HepG2 (cell line): ENCODE results near the gene TMEFF2. TPM values are rescaled to one million over a fixed set of nuclear protein-coding genes. Genes with fewer than 3 reads are reported as not detected.

ENCODE experiments used
- ATAC-seq: fragments of 200-7000 bp; cut with Tn5 transposase; 3 replicates; pipeline ENCODE4 v1.9.1; 2020; ENCODE audit warnings: mild to moderate bottlenecking, moderate library complexity
- BruUV-seq: library from RNA; stranded (reverse); fragments of 400-500 nt; replicated peaks from 2 replicates; lab custom pipeline; 2021; lab: Mats Ljungman, UMichigan
- CTCF ChIA-PET: fragments of 300-600 bp; formaldehyde crosslinking; extraction: SDS; loops from one replicate; lab custom pipeline; 2021; ENCODE audit warnings: low total read pairs, inconsistent platforms, low intra/inter-chr PET ratio; lab: Yijun Ruan, JAX
- POLR2A ChIA-PET: fragments of 350-600 bp; sonication (Branson Sonifier 250); formaldehyde crosslinking; loops from one replicate; lab custom pipeline; 2020; ENCODE audit warnings: antibody characterized with exemption, inconsistent platforms; lab: Yijun Ruan, JAX
- DNase-seq: peaks from one replicate; pipeline ENCODE4 v3.0.0-alpha.2; 2015; ENCODE audit warnings: low spot score
- FAIRE-seq: peaks from 3 replicates; lab custom pipeline; 2011; peaks lifted over from hg19 to GRCh38; lab: Jason Lieb, UNC
- H2AFZ ChIP-seq: one replicate; pipeline ENCODE4 v1.6.1; 2011; ENCODE audit warnings: low read length, inconsistent platforms
- H3K27ac ChIP-seq: fragments of 300-600 bp; 3 replicates; pipeline ENCODE4 v1.8.0; 2011; ENCODE audit warnings: mixed run types, mild to moderate bottlenecking, mixed read lengths, low read length, inconsistent platforms; ENCODE audit not compliant: insufficient read depth; ENCODE audit errors: extremely low read length
- H3K27me3 ChIP-seq, 2 experiments: fragments of 200-600 bp in 1 of 2; 2 replicates in 1 of 2; 3 replicates in 1 of 2; pipeline versions ENCODE4 v1.6.0 to v1.8.0; 2011; ENCODE audit warnings: low read length in 2 of 2, mild to moderate bottlenecking in 2 of 2, moderate library complexity in 2 of 2, inconsistent platforms in 1 of 2; ENCODE audit not compliant: insufficient read depth in 2 of 2, control insufficient read depth in 1 of 2
- H3K36me3 ChIP-seq, 2 experiments: fragments of 200-600 bp in 1 of 2; replicated peaks in 1 of 2; 2 replicates in 1 of 2; 3 replicates in 1 of 2; pipeline versions ENCODE4 v1.5.1 to v1.8.0; 2011; ENCODE audit warnings: low read length in 2 of 2, inconsistent platforms in 1 of 2; ENCODE audit not compliant: insufficient read depth in 2 of 2, control insufficient read depth in 1 of 2
- H3K4me1 ChIP-seq: 2 replicates; pipeline ENCODE4 v1.5.1; 2012; ENCODE audit warnings: low read length, inconsistent platforms; ENCODE audit not compliant: insufficient read depth
- H3K4me2 ChIP-seq: 2 replicates; pipeline ENCODE4 v1.6.0; 2011; ENCODE audit warnings: low read depth, low read length, inconsistent platforms
- H3K4me3 ChIP-seq, 3 experiments: fragments of 200-600 bp in 1 of 3; sonication (generic), shearing (Covaris generic) in 1 of 3; replicated peaks in 1 of 3; 2 replicates each; pipeline ENCODE4 v1.5.1; 2011 to 2016; ENCODE audit warnings: low read length in 3 of 3, inconsistent platforms in 2 of 3, low read depth in 2 of 3, mild to moderate bottlenecking in 2 of 3, control low read depth in 1 of 3, mixed read lengths in 1 of 3; ENCODE audit not compliant: insufficient read depth in 1 of 3
- H3K79me2 ChIP-seq: one replicate; pipeline ENCODE4 v1.6.1; 2011; ENCODE audit warnings: low read length, inconsistent platforms; ENCODE audit not compliant: insufficient read depth
- H3K9ac ChIP-seq: 2 replicates; pipeline ENCODE4 v1.6.0; 2011; ENCODE audit warnings: mild to moderate bottlenecking, low read depth, low read length, inconsistent platforms; ENCODE audit not compliant: insufficient read depth
- H3K9me3 ChIP-seq: 2 replicates; pipeline ENCODE4 v1.5.1; 2012; ENCODE audit warnings: mild to moderate bottlenecking, low read length
- H4K20me1 ChIP-seq: 2 replicates; pipeline ENCODE4 v1.6.0; 2011; ENCODE audit warnings: inconsistent platforms, mild to moderate bottlenecking, low read length, moderate library complexity; ENCODE audit not compliant: insufficient read depth
- GLI4 ChIP-seq: sonication (generic); formaldehyde crosslinking; IDR thresholded peaks from 2 replicates; pipeline ENCODE4 v1.5.1; 2020; ENCODE audit warnings: missing genetic modification reagents, mild to moderate bottlenecking, moderate library complexity, borderline replicate concordance
- HNRNPLL ChIP-seq: fragments of 200-400 bp; formaldehyde crosslinking; IDR thresholded peaks from 2 replicates; pipeline ENCODE4 v1.6.1; 2017; ENCODE audit warnings: mild to moderate bottlenecking, low read depth, low read length; ENCODE audit not compliant: poor library complexity, severe bottlenecking
- KDM2A ChIP-seq: sonication (generic); formaldehyde crosslinking; IDR thresholded peaks from 2 replicates; pipeline ENCODE4 v1.4.0; 2020; ENCODE audit warnings: low read depth, missing genetic modification reagents, borderline replicate concordance
- MNT ChIP-seq: fragments of 450-650 bp; IDR thresholded peaks from 2 replicates; pipeline ENCODE4 v1.6.1; 2016
- MXD3 ChIP-seq: IDR thresholded peaks from 2 replicates; pipeline ENCODE4 v1.6.1; 2016; ENCODE audit warnings: mild to moderate bottlenecking, missing biosample characterization, missing genetic modification reagents
- PHF20 ChIP-seq: sonication (generic); formaldehyde crosslinking; IDR thresholded peaks from 2 replicates; pipeline ENCODE4 v1.5.0; 2020; ENCODE audit warnings: mild to moderate bottlenecking, missing genetic modification reagents
- ZNF160 ChIP-seq: sonication (generic); formaldehyde crosslinking; IDR thresholded peaks from 2 replicates; pipeline ENCODE4 v1.8.0; 2022; ENCODE audit warnings: mild to moderate bottlenecking, inconsistent platforms, missing genetic modification reagents
- ZNF33A ChIP-seq: sonication (generic); formaldehyde crosslinking; IDR thresholded peaks from 2 replicates; pipeline ENCODE4 v1.5.1; 2020; ENCODE audit warnings: missing genetic modification reagents, mild to moderate bottlenecking, moderate library complexity, borderline replicate concordance
- ZNF558 ChIP-seq: sonication (generic); formaldehyde crosslinking; IDR thresholded peaks from 2 replicates; pipeline ENCODE4 v1.9.0; 2022; ENCODE audit warnings: mild to moderate bottlenecking, missing genetic modification reagents, borderline replicate concordance
- ZNF639 ChIP-seq: conservative IDR thresholded peaks from 2 replicates; pipeline ENCODE4 v1.6.1; 2018; ENCODE audit warnings: missing genetic modification reagents
- ZNF850 ChIP-seq: sonication (generic); formaldehyde crosslinking; conservative IDR thresholded peaks from 2 replicates; pipeline ENCODE4 v1.9.0; 2021; ENCODE audit warnings: mild to moderate bottlenecking, missing genetic modification reagents
- WGBS: methylation state at CpG from one replicate; pipeline ENCODE4 v1.1.6; 2017; ENCODE audit warnings: low lambda C conversion rate; 5-methylcytosine and 5-hydroxymethylcytosine counted together
- in situ Hi-C: cut with HindIII; loops from 2 replicates; pipeline ENCODE4 v1.10.0; 2017; ENCODE audit warnings: low pct_unique_long_range_greater_than_20kb; ENCODE audit not compliant: extremely low pct_ligation_motif_present
- intact Hi-C: fragments of 100-400 bp; cut with micrococcal nuclease; formaldehyde crosslinking; loops from one replicate; pipeline ENCODE4 v1.10.0; 2022; ENCODE audit not compliant: unreplicated experiment
- polyA plus RNA-seq, 8 experiments: library from polyadenylated mRNA; depleted of rRNA in 3 of 8; stranded (reverse) in 7 of 8; unstranded in 1 of 8; fragments of >200 nt; fragmentation: Illumina TruSeq in 4 of 8; extraction: Trizol in 4 of 8; gene quantifications; 2 replicates each; pipeline versions ENCODE4 v1.2.1 to v1.2.3, GENCODE V29; 2011 to 2016; ENCODE audit warnings: low read depth in 4 of 8, missing spikeins in 1 of 8, mixed read lengths in 1 of 8; ENCODE audit not compliant: insufficient read depth in 1 of 8
- total RNA-seq, 5 experiments: library from RNA; depleted of rRNA; stranded (reverse); fragments of >200 nt; fragmentation: Illumina TruSeq; extraction: Trizol; gene quantifications; 2 replicates each; pipeline ENCODE4 v1.2.3, GENCODE V29; 2016; ENCODE audit warnings: low read depth in 1 of 5

TMEFF2 gene
- total and polyA plus RNA-seq, 2 of the 13 experiments (the other 11 are each of a cell fraction or from before 2014, with no cell fraction given) = not detected

- TF ChIP-seq GLI4 (CRISPR knock-in tag) = no peak
- TF ChIP-seq MNT = no peak
- no peak for TF ChIP-seq KDM2A (CRISPR knock-in tag)
- TF ChIP-seq ZNF850 (CRISPR knock-in tag) = no peak
- TF ChIP-seq ZNF639 (CRISPR knock-in tag) = no peak
- no peak for TF ChIP-seq ZNF558 (CRISPR knock-in tag)
- TF ChIP-seq PHF20 (CRISPR knock-in tag) = no peak
- TF ChIP-seq HNRNPLL = no peak
- no peak for TF ChIP-seq ZNF33A (CRISPR knock-in tag)
- TF ChIP-seq ZNF160 (CRISPR knock-in tag) = no peak
- no peak for TF ChIP-seq MXD3
- TF ChIP-seq, all 625 proteins: peak for 0
- no peak overlapping the region for H3K9ac ChIP-seq
- in situ Hi-C loops (no loop called here), intact Hi-C loops (no loop called here)
- no peak overlapping the region for H3K4me3 ChIP-seq
- ATAC-seq (no peak), FAIRE-seq (peak; percentile 4), DNase-seq (no peak)
- H4K20me1 ChIP-seq = no peaks in the 10 kb centered on the region
- H3K36me3 ChIP-seq = no peaks in the 10 kb centered on the region
- H3K27ac ChIP-seq = no peak overlapping the region
- no peak overlapping the region for H2AFZ ChIP-seq
- no peaks in the 10 kb centered on the region for H3K4me1 ChIP-seq
- CTCF ChIA-PET = no interaction called here
- H3K79me2 ChIP-seq = no peaks in the 10 kb centered on the region
- no peak overlapping the region for H3K4me2 ChIP-seq
- POLR2A ChIA-PET = no interaction called here
- 63% methylated on average over 5 of the region's 5 CpGs for WGBS
- no peaks in the 10 kb centered on the region for H3K27me3 ChIP-seq
- no TSS peak for BruUV-seq
- no peaks in the 10 kb centered on the region for H3K9me3 ChIP-seq
These were observed 184.7 kb downstream of the TMEFF2 start for GRCh38 chr2:192010073-192010472.
